ENCODE results near the gene CIROP. TPM values are rescaled to one million over a fixed set of nuclear protein-coding genes. Genes with fewer than 3 reads are reported as not detected.
"Not testable (repeated sequence)": the region's sequence is repeated elsewhere in the genome, so short reads cannot be mapped to it uniquely, and the experiment has no call there.

CIROP gene
- total RNA-seq, 4 donors from 2014 or later, result 0.38 TPM; not detected in 3

DNA sequence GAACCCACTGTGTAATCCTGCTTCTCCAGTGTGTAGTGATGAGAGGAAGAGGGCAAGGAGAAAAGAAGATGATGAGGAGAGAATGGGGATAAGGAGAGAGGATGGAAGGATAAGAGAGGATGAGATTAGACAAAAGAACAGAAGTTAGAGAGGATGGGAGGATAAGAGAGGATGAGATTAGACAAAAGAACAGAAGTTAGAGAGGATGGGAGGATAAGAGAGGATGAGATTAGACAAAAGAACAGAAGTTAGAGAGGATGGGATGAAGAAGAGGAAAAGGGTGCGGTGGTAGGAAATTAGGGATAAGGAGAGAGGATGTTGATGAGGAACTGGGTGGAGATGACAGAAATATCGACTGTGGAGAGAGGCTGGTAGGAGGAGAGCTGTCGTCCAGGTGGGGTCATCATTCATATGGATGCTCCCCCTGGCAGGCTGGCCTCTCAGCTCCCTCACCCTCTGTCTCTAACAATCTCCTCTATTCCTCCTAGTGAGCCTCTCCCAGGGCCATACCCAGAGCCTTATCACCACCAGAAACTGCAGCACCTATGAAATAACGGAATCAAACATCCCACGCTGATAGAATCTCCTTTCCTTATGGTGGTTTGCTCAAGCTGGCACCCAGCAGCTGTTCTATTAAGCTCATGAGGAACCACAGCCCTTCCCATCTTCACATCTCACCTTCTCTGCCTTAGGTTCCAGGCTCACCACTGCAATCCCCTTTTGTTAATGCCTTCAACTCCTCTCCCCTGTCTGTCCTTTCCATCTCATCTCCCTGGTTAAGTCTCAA is 6.0 kb upstream of the CIROP start:
- WGBS, 2 donors, result 58 to 65% methylated on average over 5 of the region's 5 CpGs
- intact Hi-C loops (cut with DNase I), result no loop called here
- H3K27me3 ChIP-seq, result peaks cover 0 to 43% (median 0%) of the 10 kb centered on the region in 4 donors
- H3K36me3 ChIP-seq, result no peaks in the 10 kb centered on the region
- TF ChIP-seq, protein P1, sequence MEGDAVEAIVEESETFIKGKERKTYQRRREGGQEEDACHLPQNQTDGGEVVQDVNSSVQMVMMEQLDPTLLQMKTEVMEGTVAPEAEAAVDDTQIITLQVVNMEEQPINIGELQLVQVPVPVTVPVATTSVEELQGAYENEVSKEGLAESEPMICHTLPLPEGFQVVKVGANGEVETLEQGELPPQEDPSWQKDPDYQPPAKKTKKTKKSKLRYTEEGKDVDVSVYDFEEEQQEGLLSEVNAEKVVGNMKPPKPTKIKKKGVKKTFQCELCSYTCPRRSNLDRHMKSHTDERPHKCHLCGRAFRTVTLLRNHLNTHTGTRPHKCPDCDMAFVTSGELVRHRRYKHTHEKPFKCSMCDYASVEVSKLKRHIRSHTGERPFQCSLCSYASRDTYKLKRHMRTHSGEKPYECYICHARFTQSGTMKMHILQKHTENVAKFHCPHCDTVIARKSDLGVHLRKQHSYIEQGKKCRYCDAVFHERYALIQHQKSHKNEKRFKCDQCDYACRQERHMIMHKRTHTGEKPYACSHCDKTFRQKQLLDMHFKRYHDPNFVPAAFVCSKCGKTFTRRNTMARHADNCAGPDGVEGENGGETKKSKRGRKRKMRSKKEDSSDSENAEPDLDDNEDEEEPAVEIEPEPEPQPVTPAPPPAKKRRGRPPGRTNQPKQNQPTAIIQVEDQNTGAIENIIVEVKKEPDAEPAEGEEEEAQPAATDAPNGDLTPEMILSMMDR (IDR thresholded peaks at IDR 0.05), result no peak
- no peak for TF ChIP-seq POLR2A (IDR thresholded peaks at IDR 0.05)
- H3K4me3 ChIP-seq, result no peak overlapping the region
- no peaks in the 10 kb centered on the region for H3K9me3 ChIP-seq
- no peak for DNase-seq
- no peak overlapping the region for H3K27ac ChIP-seq
- H3K4me1 ChIP-seq, result peaks cover 0 to 7% (median 0%) of the 10 kb centered on the region in 3 donors

GRCh38 chr14:23109769-23110168 is 5.0 kb upstream of the CIROP start:
- Histone ChIP-seq H3K9me3 (no peaks in the 10 kb centered on the region), H3K27me3 (peaks cover 0 to 42% (median 0%) of the 10 kb centered on the region in 4 donors), H3K27ac (no peak overlapping the region), H3K4me3 (no peak overlapping the region), H3K4me1 (peaks cover 0 to 7% (median 0%) of the 10 kb centered on the region in 3 donors), H3K36me3 (no peaks in the 10 kb centered on the region)
- no peak for DNase-seq
- TF ChIP-seq POLR2A (IDR thresholded peaks at IDR 0.05), result no peak
- TF ChIP-seq, protein P1 (IDR thresholded peaks at IDR 0.05), result no peak
- intact Hi-C loops (cut with DNase I), result no loop called here
- 81 to 86% methylated on average over 1 of the region's 1 CpG for WGBS, 2 donors

- H3K27me3 ChIP-seq, result peaks cover 0 to 26% (median 0%) of the 10 kb centered on the region in 4 donors
- H3K27ac ChIP-seq; H3K4me1 ChIP-seq; H3K36me3 ChIP-seq; intact Hi-C loops (cut with DNase I); H3K9me3 ChIP-seq; H3K4me3 ChIP-seq; DNase-seq: not testable (repeated sequence)
- 75 to 80% methylated on average over 10 to 16 of the region's 24 CpGs for WGBS, 2 donors
Observed at GRCh38 chr14:23108169-23108568, 3.4 kb upstream of the CIROP start.

GRCh38 chr14:23107620-23108019 is 2.8 kb upstream of the CIROP start:
- 83 to 88% methylated on average over 3 to 4 of the region's 5 CpGs for WGBS, 2 donors
- H3K27ac ChIP-seq; H3K4me3 ChIP-seq; intact Hi-C loops (cut with DNase I); H3K36me3 ChIP-seq; DNase-seq; H3K4me1 ChIP-seq; H3K9me3 ChIP-seq: not testable (repeated sequence)
- peaks cover 0 to 20% (median 0%) of the 10 kb centered on the region in 4 donors for H3K27me3 ChIP-seq

- no peaks in the 10 kb centered on the region for H3K4me1 ChIP-seq
Observed at GRCh38 chr14:23106747-23107045, 1.9 kb upstream of the CIROP start.

GRCh38 chr14:23105348-23105824 is 597 bp upstream of the CIROP start:
- WGBS, 2 donors, result 74 to 100% methylated on average over 1 to 3 of the region's 4 CpGs
- Histone ChIP-seq H3K27me3 (no peaks in the 10 kb centered on the region), H3K36me3 (no peaks in the 10 kb centered on the region), H3K27ac (no peak overlapping the region), H3K4me3 (no peak overlapping the region), H3K4me1 (no peaks in the 10 kb centered on the region), H3K9me3 (no peaks in the 10 kb centered on the region)
- TF ChIP-seq POLR2A (IDR thresholded peaks at IDR 0.05), result no peak
- TF ChIP-seq, protein P1 (IDR thresholded peaks at IDR 0.05), result no peak
- intact Hi-C loops (cut with DNase I), result no loop called here
- no peak for DNase-seq

More at GRCh38 chr14:23106747-23107045, 1.9 kb upstream of the CIROP start:
- intact Hi-C loops (cut with DNase I), result no loop called here
- Histone ChIP-seq H3K36me3 (no peaks in the 10 kb centered on the region), H3K9me3 (no peaks in the 10 kb centered on the region), H3K27me3 (peaks cover 0 to 11% (median 0%) of the 10 kb centered on the region in 4 donors), H3K27ac (no peak overlapping the region), H3K4me3 (no peak overlapping the region)
- TF ChIP-seq, protein P1 (IDR thresholded peaks at IDR 0.05), result no peak
- no peak for TF ChIP-seq POLR2A (IDR thresholded peaks at IDR 0.05)
- DNase-seq, result no peak
